SU-DHL-6 (cell line): ENCODE results near the gene MCM10.

Source experiments
- CTCF ChIP-seq: fragments of 200-600 bp; sonication (generic); IDR thresholded peaks from one replicate; pipeline ENCODE4 v1.5.1; 2017; ENCODE audit warnings: antibody characterized with exemption, mild to moderate bottlenecking, low read length, moderate library complexity; ENCODE audit not compliant: insufficient read depth, poor library complexity, severe bottlenecking
- EZH2phosphoT487 ChIP-seq: fragments of 200-600 bp; sonication (generic), shearing (Covaris generic); conservative IDR thresholded peaks from 2 replicates; pipeline ENCODE4 v1.6.1; 2018; ENCODE audit warnings: mild to moderate bottlenecking, antibody characterized with exemption, low read length, moderate library complexity, mixed read lengths

GRCh38 chr10:13213163-13213562 is 51.8 kb downstream of the MCM10 start:
- TF ChIP-seq CTCF (no peak), EZH2phosphoT487 (no peak)
